ENCODE data around the gene CFAP107.
"Not testable (repeated sequence)": the region's sequence is repeated elsewhere in the genome, so short reads cannot be mapped to it uniquely, and the experiment has no call there.

Gene CFAP107

DNA sequence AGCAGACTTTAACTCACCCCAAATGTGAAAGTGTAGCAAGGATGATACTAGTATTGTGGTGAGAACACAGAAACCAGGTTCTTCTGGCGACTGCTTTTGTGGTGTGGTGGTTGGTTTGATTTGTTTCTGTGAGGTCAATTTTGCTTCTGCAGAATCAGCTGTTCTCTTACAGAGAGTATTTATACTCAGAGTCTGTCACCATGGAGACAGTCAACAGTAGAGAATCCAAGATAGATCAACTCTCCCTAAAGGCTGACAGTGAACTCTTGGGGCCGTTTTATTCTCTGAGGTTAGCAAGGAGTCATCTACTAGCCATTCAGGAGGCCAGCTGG lies at the start of gene CFAP107:
Gene CFAP107, plus strand, starts transcription at position 209 of the 332 bp plus-strand sequence. CDS start 231 bp downstream, outside the sequence.
- DNase-seq, result no peak

GRCh38 chr1:12696658-12697057 lies 49.3 kb upstream of the CFAP107 start:
- no peak for DNase-seq

- no peak for DNase-seq
These were observed 48.6 kb upstream of the CFAP107 start for GRCh38 chr1:12697397-12697796.

GRCh38 chr1:12703821-12704451 lies 42.1 kb upstream of the CFAP107 start:
- DNase-seq, result no peak

- DNase-seq, result no peak
These were observed 39.9 kb upstream of the CFAP107 start for GRCh38 chr1:12706061-12706460.

GRCh38 chr1:12708396-12709090 lies 37.5 kb upstream of the CFAP107 start:
- DNase-seq, result no peak

DNA sequence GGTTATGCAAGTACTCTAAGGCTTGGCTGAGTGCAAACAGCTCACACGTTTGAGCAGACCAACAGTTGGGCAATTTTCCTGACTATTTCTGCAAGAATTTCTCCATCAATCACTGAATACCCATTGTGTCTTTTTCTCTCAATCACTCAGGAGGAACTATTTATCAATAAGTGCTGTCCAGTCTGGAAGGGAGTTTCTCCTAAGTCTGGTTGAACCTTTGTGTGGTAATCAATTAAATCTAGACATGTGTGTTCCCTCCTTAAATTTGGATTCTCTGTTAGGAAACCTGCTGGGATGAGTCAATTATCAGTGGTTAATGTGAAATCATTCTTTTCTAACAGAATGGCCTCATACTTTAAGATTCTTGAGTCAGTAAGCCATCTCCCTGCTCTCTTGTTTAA lies 36.9 kb upstream of the CFAP107 start:
- DNase-seq, result no peak

- DNase-seq, result no peak
These were observed 36.3 kb upstream of the CFAP107 start for GRCh38 chr1:12709696-12710095.

- no peak for DNase-seq
These were observed 34.5 kb upstream of the CFAP107 start for GRCh38 chr1:12711536-12711935.

DNA sequence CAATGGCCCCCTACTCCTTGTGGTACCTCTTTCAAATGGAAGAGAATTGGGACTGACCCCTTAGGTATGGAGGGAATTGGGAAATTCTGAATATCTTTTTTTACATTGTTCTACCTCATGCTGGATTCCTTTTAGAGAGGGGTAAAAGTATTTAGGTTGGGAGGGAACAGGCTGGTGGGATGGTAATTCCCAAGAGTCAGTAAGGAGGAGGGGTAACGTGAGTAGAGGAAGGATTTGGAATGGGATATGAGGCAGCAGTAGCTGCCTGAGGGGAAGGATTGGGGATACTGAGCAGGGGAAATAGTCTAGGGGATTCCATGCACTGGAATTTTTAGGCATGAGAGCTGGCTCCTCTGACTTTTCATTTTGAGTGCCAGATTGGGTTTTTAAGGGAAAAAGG lies 33.9 kb upstream of the CFAP107 start:
- no peak for DNase-seq

GRCh38 chr1:12712929-12713328 lies 33.1 kb upstream of the CFAP107 start:
- no peak for DNase-seq

GRCh38 chr1:12713651-12714050 lies 32.3 kb upstream of the CFAP107 start:
- DNase-seq, result not testable (repeated sequence)

GRCh38 chr1:12714710-12715475 lies 31.1 kb upstream of the CFAP107 start:
- no peak for DNase-seq

DNA sequence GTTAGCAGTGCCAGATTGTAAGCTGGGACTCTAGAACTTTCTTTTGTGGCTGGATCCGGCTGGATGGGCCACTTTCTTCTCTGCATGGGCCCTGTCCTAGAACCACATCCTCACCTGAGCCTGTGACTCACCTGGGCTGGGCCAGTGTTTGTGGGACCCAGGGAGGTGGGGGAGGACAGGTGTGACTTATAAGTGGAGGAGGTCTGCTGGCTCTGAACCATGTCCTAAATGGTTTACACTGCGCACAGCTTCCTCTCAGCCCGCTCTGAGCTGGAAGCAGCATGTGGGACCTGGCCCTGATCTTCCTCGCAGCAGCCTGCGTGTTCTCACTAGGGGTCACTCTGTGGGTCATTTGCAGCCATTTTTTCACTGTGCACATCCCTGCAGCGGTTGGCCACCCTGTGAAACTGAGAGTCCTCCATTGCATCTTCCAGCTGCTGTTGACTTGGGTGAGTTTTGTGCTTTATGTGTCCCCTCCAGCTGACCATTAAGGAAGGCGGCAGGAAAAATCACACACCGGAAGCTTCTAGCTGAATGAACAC lies 30.0 kb upstream of the CFAP107 start, which contains the start of gene AADACL3:
Gene AADACL3, plus strand, starts transcription at position 215 of the 542 bp plus-strand sequence. Its CDS starts 67 bp downstream, at position 282.
- no peak for DNase-seq

GRCh38 chr1:12717301-12717838 lies 28.6 kb upstream of the CFAP107 start:
- no peak for DNase-seq

GRCh38 chr1:12722626-12723025 lies 23.4 kb upstream of the CFAP107 start:
- DNase-seq, result no peak

DNA sequence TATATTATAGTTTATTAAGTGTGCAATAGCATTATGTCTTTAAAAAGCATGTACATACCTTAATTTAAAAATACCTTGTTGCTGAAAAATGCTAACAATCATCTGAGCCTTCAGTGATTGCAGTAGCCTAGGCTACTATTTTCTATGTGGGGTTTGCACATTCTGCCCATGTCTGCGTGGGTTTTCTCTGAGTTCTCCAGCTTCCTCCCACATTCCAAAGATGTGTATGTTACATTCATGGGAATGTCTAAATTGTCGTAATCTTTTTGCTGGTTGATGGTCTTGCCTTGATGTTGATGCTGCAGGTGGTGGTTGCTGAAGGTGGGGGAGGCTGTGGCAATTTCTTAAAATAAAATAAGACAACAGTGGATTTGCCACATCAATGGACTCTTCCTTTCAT lies 17.6 kb upstream of the CFAP107 start:
- no peak for DNase-seq

- DNase-seq, result no peak
These were observed 15.8 kb upstream of the CFAP107 start for GRCh38 chr1:12730156-12730555.

GRCh38 chr1:12731084-12731483 lies 14.9 kb upstream of the CFAP107 start:
- DNase-seq, result not testable (repeated sequence)

- no peak for DNase-seq
These were observed 11.3 kb upstream of the CFAP107 start for GRCh38 chr1:12734651-12735050.

- DNase-seq, result no peak
These were observed 7.1 kb upstream of the CFAP107 start for GRCh38 chr1:12738934-12739333.

DNA sequence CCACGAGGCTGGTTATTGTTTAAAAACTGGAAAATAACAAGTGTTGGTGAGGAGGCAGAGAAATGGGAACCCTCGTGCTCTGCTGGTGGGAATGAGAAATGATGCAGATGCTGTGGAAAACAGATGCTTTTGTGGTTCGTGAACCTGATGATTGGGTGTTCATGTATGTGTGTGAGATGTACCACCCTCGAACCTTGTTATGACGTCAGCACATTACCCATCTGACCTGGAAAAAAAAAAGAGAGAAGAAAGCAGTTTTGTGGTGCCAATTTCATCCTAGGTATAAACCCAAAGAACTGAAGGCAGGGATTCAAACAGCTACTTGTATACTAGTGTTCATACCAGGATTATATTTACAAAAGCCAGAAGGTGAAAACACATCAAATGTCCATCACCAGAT lies 6.4 kb upstream of the CFAP107 start:
- DNase-seq, result no peak

Measured in hypothalamus (tissue), 51 donors.